Endothelial cell (in vitro differentiated cells): ENCODE measurements around the gene TLR6. TPM values are rescaled to one million over a fixed set of nuclear protein-coding genes. Genes with fewer than 3 reads are reported as not detected.
A peak's percentile ranks its signal among the peaks of the same experiment; 100 is the strongest.

Experiments used
- DNase-seq: peaks from one replicate; pipeline ENCODE4 v3.0.0; 2021; ENCODE audit warnings: low spot score
- H3K27ac Mint-ChIP-seq: one replicate; pipeline ENCODE4 v1.8.0; 2021; ENCODE audit warnings: mixed read lengths, inconsistent platforms; ENCODE audit not compliant: unreplicated experiment
- H3K27me3 Mint-ChIP-seq: one replicate; pipeline ENCODE4 v1.8.0; 2021; ENCODE audit warnings: mild to moderate bottlenecking, moderate library complexity, mixed read lengths, inconsistent platforms; ENCODE audit not compliant: unreplicated experiment
- H3K36me3 Mint-ChIP-seq: one replicate; pipeline ENCODE4 v1.8.0; 2021; ENCODE audit warnings: mild to moderate bottlenecking, low read depth, mixed read lengths, inconsistent platforms; ENCODE audit not compliant: unreplicated experiment
- H3K4me1 Mint-ChIP-seq: one replicate; pipeline ENCODE4 v1.8.0; 2021; ENCODE audit warnings: mild to moderate bottlenecking, mixed read lengths, inconsistent platforms; ENCODE audit not compliant: unreplicated experiment
- H3K4me3 Mint-ChIP-seq: one replicate; pipeline ENCODE4 v1.8.0; 2021; ENCODE audit warnings: mild to moderate bottlenecking, mixed read lengths, inconsistent platforms; ENCODE audit not compliant: unreplicated experiment
- H3K9me3 Mint-ChIP-seq: one replicate; pipeline ENCODE4 v1.8.0; 2021; ENCODE audit warnings: mixed read lengths, inconsistent platforms; ENCODE audit not compliant: unreplicated experiment
- total RNA-seq: library from RNA; stranded (reverse); fragmentation: NEBNext Ultra II Directional; extraction: Animal tissue kit (Norgen Biotek cat#: 25700); gene quantifications from one replicate; pipeline ENCODE4 v1.2.1, GENCODE V29; 2021; ENCODE audit not compliant: unreplicated experiment
- TF ChIP-seq, protein P1 (sequence below): fragments of 200-600 bp; sonication (generic); IDR thresholded peaks from one replicate; pipeline ENCODE4 v1.5.0; 2021; ENCODE audit warnings: antibody characterized with exemption; ENCODE audit not compliant: unreplicated experiment

Gene TLR6
- total RNA-seq, 1 donor from 2014 or later = 0.85 TPM

DNA sequence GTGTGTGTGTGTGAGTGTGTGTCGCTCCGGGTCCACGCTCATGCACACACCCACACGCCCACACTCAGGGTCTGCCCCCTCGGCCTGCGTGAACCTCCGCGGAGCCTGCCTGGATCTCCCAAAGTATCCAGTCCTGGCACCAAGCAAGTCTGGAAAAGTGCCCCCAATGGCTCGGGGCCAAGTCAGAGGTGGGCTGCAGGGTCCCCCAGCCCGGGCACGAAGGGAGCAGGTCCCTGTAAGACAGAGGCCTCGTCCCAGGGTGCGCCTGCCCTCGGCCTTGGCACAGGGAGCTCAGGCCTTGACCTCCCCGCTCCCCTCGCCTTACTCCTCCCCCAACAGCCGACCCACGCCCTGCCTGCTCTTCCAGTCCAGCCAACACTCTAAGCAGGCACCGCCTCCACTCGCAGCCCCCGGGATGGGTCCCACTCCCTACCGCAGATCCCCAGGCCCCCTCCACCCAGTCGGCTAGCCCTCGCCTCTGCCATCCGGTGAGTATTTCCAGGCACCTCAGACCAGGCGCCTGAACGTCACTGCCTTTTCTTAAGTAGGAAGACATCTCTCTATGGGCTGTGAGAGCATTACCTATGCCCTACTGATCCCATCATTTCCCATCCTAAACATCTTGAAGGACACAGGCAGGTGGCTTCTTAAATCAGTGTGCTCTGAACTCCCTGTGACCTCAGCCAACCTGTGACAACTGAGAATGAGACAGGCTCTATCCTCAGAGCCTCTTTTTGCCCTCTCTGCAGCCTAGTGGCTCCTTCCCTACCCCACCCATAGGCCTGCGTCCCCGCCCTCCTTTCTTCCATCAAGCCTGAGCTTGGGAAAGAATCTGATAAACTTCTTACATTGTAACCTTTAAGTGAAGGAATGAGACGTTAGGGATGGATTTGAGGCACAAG is 11.7 kb upstream of the TLR6 start:
- Mint-ChIP-seq H3K27me3 (peaks cover 7% of the 10 kb centered on the region), H3K36me3 (no peaks in the 10 kb centered on the region), H3K4me1 (peaks cover 6% of the 10 kb centered on the region), H3K4me3 (peak overlapping the region; percentile 86), H3K27ac (no peak overlapping the region), H3K9me3 (no peaks in the 10 kb centered on the region)
- TF ChIP-seq, protein P1, sequence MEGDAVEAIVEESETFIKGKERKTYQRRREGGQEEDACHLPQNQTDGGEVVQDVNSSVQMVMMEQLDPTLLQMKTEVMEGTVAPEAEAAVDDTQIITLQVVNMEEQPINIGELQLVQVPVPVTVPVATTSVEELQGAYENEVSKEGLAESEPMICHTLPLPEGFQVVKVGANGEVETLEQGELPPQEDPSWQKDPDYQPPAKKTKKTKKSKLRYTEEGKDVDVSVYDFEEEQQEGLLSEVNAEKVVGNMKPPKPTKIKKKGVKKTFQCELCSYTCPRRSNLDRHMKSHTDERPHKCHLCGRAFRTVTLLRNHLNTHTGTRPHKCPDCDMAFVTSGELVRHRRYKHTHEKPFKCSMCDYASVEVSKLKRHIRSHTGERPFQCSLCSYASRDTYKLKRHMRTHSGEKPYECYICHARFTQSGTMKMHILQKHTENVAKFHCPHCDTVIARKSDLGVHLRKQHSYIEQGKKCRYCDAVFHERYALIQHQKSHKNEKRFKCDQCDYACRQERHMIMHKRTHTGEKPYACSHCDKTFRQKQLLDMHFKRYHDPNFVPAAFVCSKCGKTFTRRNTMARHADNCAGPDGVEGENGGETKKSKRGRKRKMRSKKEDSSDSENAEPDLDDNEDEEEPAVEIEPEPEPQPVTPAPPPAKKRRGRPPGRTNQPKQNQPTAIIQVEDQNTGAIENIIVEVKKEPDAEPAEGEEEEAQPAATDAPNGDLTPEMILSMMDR = no peak
- peak; percentile 17 for DNase-seq

DNA sequence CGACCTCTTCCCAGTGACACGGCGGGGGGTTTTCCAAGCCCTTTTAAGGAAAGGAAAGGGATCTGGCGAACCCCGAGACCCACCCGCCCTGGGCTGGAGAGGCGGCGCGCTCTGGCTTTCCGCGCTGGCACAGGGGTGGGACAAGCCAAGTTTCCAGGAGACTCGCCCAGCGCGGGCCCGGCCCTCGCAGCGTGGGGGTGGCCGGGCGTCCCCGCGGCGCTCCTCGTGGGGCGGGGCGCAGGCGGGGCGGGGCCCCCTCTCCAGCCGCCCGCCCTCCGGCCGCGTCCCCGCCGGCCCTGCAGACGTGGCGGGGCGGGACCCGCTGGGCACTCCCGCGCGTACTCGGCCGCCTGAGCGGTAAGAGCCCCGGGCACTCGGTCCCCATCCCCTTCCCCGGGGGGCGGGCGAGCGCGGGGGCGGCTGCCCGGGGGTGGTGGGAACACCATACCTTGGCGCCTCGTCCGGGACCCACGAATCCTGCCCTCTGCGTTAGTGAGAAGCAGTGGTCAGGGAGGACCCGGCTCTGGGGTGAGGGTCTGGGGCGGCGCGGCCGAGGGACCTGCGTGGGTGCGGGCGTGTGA is 11.0 kb upstream of the TLR6 start, which contains the start of gene FAM114A1:
TSS of gene FAM114A1 (plus strand) at position 329 of the 581 bp plus-strand sequence. CDS start 10,273 bp downstream, outside the sequence.
- H3K4me3 Mint-ChIP-seq = peak within 1 kb of the TSS; percentile 93
- H3K4me1 Mint-ChIP-seq = peaks cover 4% of the 10 kb centered on the region
- H3K27me3 Mint-ChIP-seq = peaks cover 7% of the 10 kb centered on the region
- TF ChIP-seq, protein P1 = no peak
- H3K27ac Mint-ChIP-seq = peak within 1 kb of the TSS; percentile 59
- DNase-seq = peak; percentile 69
- no peaks in the 10 kb centered on the region for H3K9me3 Mint-ChIP-seq
- no peaks in the 10 kb centered on the region for H3K36me3 Mint-ChIP-seq

DNA sequence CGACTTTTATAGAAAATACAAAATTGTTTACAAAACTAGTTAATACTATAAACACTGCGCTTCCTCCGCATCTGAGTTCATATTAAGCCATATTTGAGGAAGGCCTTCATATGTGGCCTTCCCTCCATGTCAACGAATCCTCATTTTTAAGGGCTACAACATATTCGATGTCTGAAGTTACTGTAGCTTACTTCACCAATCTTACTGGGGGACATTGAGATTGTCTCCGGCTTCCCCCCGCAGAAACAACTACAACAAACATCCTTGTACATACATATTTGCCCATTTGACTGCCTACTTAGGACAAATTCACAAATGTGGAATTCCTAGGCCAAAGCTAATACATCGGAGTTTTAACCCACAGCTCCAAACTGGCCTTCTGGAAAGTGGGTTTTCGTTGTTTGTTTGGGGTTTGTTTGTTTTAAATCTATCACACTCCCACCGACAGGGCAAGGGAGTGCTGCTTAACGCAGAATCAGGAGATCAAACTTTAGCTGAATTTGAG is 10.4 kb upstream of the TLR6 start:
- Mint-ChIP-seq H3K36me3 (no peaks in the 10 kb centered on the region), H3K27ac (peak overlapping the region; percentile 59), H3K9me3 (no peaks in the 10 kb centered on the region), H3K4me3 (peak overlapping the region; percentile 93), H3K27me3 (peaks cover 7% of the 10 kb centered on the region), H3K4me1 (peaks cover 4% of the 10 kb centered on the region)
- no peak for DNase-seq
- TF ChIP-seq, protein P1 = no peak

DNA sequence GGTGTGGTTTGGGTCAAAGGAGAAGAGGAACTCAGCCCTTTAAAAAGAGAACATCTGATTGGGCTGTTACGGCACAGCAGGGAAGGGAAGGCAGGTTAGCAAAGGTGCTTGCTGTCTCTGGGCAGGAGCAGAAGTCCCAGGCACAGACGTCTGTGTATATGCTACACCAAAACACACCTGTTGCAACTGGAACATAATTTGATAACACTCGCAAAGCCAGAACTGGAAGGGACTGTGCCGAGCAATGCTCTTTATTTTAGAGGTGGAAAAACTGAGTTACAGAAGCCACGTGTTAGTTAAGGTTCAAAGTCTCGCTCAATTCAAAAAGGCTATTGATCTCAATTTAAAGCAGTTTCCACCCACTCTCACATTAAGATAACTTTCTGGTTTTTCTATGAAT is 8.8 kb upstream of the TLR6 start:
- TF ChIP-seq, protein P1 = no peak
- H3K9me3 Mint-ChIP-seq = no peaks in the 10 kb centered on the region
- peaks cover 4% of the 10 kb centered on the region for H3K4me1 Mint-ChIP-seq
- no peak for DNase-seq
- no peaks in the 10 kb centered on the region for H3K36me3 Mint-ChIP-seq
- peaks cover 6% of the 10 kb centered on the region for H3K27me3 Mint-ChIP-seq
- H3K27ac Mint-ChIP-seq = no peak overlapping the region
- H3K4me3 Mint-ChIP-seq = no peak overlapping the region
